GM12801 (cell line): ENCODE measurements around the gene SIM1.

Experiments used
- TF ChIP-seq, protein P1 (sequence below): IDR thresholded peaks from one replicate; pipeline ENCODE4 v1.5.1; 2011; ENCODE audit warnings: control low read depth; ENCODE audit not compliant: insufficient read length; ENCODE audit errors: extremely low read depth

The SIM1 gene

DNA sequence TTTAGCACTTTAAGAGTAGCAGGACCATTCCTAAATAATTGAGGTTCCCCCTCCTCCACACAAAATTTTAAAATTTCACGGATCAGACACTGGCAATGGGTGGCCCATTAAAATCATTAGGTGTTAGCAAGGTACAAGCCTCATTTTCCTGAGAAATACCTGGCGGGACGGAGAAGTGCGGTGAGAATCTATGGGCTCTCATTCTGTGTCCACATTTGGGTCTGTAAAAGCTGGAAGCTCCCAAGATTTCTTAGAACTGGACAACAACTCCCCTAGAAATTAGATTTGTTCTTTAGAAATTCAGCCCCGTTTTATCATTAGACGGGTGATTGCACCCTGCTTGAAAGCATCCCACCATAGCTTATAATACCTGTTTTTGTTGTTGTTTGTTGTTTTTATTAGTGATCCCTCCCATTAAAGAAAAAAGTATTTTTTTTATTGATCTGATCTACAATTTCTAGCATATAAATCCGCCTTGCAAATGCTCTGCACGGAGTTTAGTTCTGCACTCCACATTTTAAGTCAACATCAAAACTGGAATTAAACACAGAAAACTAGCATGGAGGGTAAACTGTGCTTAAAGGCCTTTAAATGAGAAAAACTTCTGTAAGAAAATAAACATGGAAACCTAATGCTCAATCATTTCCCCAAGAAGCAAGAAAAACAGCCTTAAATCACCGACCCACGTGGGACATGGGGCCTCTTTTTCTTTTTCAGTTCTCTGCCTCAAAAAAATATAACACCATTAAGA, 5.7 kb downstream of the SIM1 start:
- TF ChIP-seq, protein P1, sequence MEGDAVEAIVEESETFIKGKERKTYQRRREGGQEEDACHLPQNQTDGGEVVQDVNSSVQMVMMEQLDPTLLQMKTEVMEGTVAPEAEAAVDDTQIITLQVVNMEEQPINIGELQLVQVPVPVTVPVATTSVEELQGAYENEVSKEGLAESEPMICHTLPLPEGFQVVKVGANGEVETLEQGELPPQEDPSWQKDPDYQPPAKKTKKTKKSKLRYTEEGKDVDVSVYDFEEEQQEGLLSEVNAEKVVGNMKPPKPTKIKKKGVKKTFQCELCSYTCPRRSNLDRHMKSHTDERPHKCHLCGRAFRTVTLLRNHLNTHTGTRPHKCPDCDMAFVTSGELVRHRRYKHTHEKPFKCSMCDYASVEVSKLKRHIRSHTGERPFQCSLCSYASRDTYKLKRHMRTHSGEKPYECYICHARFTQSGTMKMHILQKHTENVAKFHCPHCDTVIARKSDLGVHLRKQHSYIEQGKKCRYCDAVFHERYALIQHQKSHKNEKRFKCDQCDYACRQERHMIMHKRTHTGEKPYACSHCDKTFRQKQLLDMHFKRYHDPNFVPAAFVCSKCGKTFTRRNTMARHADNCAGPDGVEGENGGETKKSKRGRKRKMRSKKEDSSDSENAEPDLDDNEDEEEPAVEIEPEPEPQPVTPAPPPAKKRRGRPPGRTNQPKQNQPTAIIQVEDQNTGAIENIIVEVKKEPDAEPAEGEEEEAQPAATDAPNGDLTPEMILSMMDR, result no peak

GRCh38 chr6:100457311-100457990, 7.3 kb downstream of the SIM1 start:
- TF ChIP-seq, protein P1, result no peak

DNA sequence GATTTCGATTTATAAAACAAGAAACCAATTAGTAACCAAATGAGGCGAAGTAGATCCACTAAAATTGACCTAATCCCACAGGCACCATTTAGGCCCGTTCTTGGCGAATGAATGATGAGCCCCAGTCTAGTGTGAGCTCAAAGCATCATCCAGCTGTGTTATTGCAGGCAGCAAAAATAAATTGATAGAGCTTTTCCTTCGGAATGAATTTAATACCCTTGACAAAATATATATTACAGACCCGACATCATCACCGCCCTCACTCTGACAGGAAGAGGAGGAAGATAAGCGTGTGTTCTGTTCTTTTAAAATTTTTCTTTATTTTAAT, 7.8 kb downstream of the SIM1 start:
- TF ChIP-seq, protein P1, result no peak

- TF ChIP-seq, protein P1, result no peak
Measured at GRCh38 chr6:100456141-100456907, 8.4 kb downstream of the SIM1 start.

DNA sequence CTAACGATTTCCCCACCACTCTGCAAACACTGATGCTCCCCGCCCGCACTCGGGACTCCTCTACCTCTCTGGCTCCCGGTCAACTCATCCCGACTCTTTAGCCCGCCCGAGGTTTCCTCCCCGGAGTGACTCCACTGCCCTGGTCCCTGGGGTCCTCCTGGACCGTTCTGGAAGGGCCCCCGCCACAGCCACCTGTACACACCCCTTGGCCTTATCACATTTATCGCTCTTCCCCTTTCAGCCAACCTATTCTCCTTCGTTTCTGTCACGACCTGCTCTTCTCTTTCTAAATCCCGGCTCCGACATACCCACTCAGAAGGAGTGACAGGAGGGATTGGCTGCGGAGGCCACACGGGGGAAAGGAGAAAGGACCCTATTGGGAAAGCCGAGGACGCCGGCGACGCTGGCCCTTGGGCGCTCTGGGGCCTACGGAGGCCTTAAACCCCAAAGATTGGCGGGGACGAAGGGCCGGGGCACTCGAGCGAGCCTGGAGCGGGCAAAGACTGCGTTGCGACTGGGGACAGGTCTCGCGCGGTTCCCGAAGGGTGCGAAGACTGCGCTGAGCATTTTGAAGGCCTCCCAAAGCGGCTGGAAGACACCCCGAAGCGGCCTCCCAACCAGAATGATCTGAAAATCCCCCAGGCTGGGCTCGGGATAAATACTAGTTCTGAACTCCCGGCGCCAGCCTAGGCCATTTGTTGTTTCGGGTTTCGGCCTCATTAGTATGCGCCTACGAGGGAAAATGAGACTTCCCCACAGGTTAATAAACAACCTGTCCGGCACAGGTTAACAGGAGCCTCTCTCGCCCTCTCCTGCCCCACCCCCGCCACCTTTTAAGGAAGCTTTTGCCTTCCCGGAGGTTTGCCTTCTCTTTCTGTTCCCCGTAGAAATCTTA, 9.2 kb downstream of the SIM1 start:
- TF ChIP-seq, protein P1, result no peak

GRCh38 chr6:100454551-100455229, 10.0 kb downstream of the SIM1 start:
- TF ChIP-seq, protein P1, result no peak
